ENCODE measurements around the gene MT1H.
"Not testable (repeated sequence)": the region's sequence is repeated elsewhere in the genome, so short reads cannot be mapped to it uniquely, and the experiment has no call there.

Gene MT1H

GRCh38 chr16:56686758-56687157 is 17.1 kb downstream of the MT1H start:
- no peak for FAIRE-seq

- FAIRE-seq: no peak
Observed at GRCh38 chr16:56688762-56689161, 19.1 kb downstream of the MT1H start.

GRCh38 chr16:56689171-56689570 is 19.6 kb downstream of the MT1H start:
- FAIRE-seq: no peak

GRCh38 chr16:56690420-56691122 is 21.0 kb downstream of the MT1H start:
- FAIRE-seq: no peak

- FAIRE-seq: no peak
Observed at GRCh38 chr16:56691885-56692284, 22.3 kb downstream of the MT1H start.

GRCh38 chr16:56695246-56695645 is 25.6 kb downstream of the MT1H start:
- FAIRE-seq: no peak

GRCh38 chr16:56697456-56698155 is 28.0 kb downstream of the MT1H start:
- no peak for FAIRE-seq

- FAIRE-seq: no peak
Observed at GRCh38 chr16:56700195-56700594, 30.6 kb downstream of the MT1H start.

GRCh38 chr16:56700631-56701030 is 31.0 kb downstream of the MT1H start:
- no peak for FAIRE-seq

- no peak for FAIRE-seq
Observed at GRCh38 chr16:56701534-56701933, 31.9 kb downstream of the MT1H start.

GRCh38 chr16:56702836-56703235 is 33.2 kb downstream of the MT1H start:
- FAIRE-seq: no peak

GRCh38 chr16:56708525-56709442 is 39.2 kb downstream of the MT1H start:
- FAIRE-seq: no peak

GRCh38 chr16:56709443-56710040 is 39.9 kb downstream of the MT1H start:
- no peak for FAIRE-seq

- no peak for FAIRE-seq
Observed at GRCh38 chr16:56710181-56710737, 40.6 kb downstream of the MT1H start.

GRCh38 chr16:56711862-56712261 is 42.2 kb downstream of the MT1H start:
- no peak for FAIRE-seq

GRCh38 chr16:56713794-56714193 is 44.2 kb downstream of the MT1H start:
- no peak for FAIRE-seq

- FAIRE-seq: no peak
Observed at GRCh38 chr16:56715126-56715525, 45.5 kb downstream of the MT1H start.

- no peak for FAIRE-seq
Observed at GRCh38 chr16:56716761-56717160, 47.1 kb downstream of the MT1H start.

- FAIRE-seq: not testable (repeated sequence)
Observed at GRCh38 chr16:56717532-56717931, 47.9 kb downstream of the MT1H start.

Measured in TTC549 (cell line).